GM13976 (cell line): ENCODE measurements around the gene ASB4.

Experiments
- DNase-seq: peaks from one replicate; pipeline ENCODE4 v3.0.0; 2012; ENCODE audit warnings: low spot score
- in situ Hi-C: fragments of 300-500 bp; cut with MboI; formaldehyde crosslinking; loops from one replicate; pipeline ENCODE4 v1.12.0; 2022; ENCODE audit warnings: low sequenced_read_pairs, mixed read lengths, inconsistent platforms; ENCODE audit not compliant: unreplicated experiment
- TF ChIP-seq, protein P1 (sequence below): IDR thresholded peaks from 2 replicates; pipeline ENCODE4 v1.5.1; 2012; ENCODE audit warnings: borderline replicate concordance, mild to moderate bottlenecking; ENCODE audit not compliant: insufficient read depth; ENCODE audit errors: extremely low read depth, missing control alignments, control extremely low read depth

ASB4 gene

DNA sequence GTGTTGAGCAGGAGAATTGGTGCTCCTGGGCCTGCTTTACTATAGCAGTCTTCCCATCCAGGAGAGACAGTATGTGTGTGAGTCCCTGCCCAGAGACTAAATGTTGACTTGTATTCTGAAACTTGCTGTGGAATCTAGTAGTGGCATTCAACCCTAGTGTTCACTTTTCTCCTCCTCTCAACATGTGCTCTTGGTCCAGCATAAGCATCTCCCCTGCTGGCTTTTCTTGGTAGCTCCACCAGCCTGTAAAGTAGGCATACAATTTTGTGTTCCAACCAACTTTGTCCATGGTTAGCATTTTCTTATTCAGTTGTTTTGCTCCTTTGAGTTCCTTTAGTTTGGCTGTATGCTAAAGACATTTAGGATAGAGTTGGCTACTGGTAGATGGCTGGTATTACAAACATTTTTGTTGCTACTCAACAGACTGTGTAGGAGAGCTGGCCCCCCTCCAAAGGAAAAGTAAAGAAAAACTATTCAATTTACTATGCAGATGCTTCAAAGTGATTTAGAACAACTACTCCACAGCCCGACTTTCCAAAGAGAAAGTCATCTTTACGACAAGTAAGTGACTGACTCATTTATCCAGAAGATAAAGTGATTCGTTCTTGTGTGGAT lies 46.0 kb downstream of the ASB4 start:
- in situ Hi-C loops = no loop called here
- no peak for DNase-seq
- TF ChIP-seq, protein P1, sequence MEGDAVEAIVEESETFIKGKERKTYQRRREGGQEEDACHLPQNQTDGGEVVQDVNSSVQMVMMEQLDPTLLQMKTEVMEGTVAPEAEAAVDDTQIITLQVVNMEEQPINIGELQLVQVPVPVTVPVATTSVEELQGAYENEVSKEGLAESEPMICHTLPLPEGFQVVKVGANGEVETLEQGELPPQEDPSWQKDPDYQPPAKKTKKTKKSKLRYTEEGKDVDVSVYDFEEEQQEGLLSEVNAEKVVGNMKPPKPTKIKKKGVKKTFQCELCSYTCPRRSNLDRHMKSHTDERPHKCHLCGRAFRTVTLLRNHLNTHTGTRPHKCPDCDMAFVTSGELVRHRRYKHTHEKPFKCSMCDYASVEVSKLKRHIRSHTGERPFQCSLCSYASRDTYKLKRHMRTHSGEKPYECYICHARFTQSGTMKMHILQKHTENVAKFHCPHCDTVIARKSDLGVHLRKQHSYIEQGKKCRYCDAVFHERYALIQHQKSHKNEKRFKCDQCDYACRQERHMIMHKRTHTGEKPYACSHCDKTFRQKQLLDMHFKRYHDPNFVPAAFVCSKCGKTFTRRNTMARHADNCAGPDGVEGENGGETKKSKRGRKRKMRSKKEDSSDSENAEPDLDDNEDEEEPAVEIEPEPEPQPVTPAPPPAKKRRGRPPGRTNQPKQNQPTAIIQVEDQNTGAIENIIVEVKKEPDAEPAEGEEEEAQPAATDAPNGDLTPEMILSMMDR = no peak

DNA sequence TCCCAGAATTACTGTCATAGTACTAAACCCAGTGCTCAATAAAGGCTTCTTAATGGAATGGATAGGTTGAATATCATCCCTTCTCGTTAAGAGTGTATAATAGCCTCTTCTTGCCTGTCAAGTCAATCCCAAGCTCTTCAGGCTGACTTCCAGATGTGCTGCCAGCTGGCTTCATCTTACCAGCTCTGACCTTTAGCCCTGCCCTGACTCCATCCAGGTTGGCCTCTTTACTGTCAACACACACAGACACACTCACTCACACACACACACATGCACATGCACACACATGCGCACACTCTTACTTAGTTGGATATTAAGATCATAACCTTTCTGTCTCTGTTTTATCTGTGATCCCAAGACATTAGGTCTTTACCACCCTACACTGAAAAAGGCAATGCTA lies 49.1 kb downstream of the ASB4 start:
- TF ChIP-seq, protein P1 = no peak
- in situ Hi-C loops = no loop called here
- no peak for DNase-seq

DNA sequence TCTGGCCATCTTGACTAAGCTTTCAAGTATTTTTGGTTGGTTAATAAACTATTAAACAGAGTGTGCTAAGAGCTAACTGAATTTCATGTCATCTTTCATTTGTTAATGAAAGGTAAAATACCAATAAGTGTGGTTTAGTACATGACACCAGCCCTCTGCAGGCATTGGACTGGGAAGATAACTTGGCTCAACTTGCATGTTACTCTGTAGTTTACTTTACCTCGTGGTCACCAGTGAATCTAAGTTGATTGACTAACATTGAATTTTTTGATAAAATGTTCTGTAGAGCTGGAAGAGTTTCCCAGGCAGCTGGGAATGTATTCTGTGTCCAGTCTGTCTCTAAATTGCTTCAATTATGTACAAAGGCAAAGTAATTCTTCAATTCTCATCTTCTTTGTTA lies 49.9 kb downstream of the ASB4 start:
- TF ChIP-seq, protein P1 = no peak
- no peak for DNase-seq
- in situ Hi-C loops = no loop called here

DNA sequence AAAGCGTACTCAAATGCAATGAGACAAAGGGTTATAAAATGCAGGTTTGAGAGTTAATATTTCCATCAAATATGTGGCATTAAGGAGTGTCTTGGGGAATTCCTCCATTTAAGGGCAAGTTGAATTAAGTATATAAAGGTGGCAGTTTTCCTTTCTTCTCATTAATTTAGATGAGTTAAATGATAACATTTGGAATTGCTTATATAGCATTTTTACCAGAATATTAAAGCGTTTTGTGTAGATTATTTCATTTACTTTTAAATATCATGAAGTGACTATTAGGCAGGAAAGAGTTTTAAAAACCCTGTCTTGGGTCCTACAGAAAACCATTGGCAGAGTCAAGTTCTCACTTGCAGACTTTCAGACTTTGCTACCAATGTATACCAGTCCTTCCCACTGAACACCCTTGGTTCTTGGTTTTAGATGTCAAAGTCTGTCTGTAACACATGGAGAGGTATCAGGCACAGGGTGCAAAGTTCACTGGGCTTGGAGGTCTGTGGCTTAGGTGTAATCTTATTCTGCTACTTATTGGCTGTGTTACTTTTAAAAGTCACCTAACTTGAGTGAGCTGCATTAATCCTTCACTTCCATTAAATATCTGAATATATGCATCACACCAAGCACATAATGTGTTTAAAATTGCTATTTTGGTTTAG lies 51.0 kb downstream of the ASB4 start:
- TF ChIP-seq, protein P1 = no peak
- in situ Hi-C loops = no loop called here
- DNase-seq = no peak

DNA sequence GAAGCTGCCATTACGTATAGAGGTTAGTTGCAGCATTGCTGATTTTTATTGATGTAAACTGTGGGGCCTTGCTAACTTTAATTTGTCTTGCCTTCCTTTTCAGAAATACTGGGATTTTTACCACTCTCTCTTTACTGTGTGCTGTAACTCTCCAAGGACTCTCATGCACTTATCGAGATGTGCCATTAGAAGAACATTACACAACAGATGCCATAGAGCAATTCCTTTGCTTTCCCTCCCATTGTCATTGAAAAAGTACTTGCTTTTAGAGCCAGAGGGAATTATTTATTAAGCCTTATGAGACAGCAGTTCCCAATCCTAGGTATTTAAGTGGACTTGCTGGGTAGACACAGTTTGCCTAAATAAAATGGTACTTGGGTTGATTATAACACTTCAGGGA lies 51.7 kb downstream of the ASB4 start:
- TF ChIP-seq, protein P1 = no peak
- no peak for DNase-seq
- in situ Hi-C loops = no loop called here

DNA sequence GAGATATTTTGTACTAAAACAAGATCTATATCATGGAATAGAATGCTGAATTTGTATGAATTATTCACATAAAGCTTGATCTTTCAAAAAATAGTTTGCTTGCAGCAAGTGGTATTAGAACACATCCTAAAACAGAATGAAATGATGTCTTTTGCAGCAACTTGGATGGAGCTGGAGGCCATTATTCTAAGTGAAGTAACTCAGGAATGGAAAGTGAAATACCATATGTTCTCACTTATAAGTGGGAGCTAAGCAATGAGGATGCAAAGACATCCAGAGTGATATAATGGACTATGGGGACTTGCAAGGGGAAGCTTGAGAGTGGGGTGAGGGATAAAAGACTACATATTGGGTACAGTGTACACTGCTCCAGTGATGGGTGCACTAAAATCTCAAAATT lies 53.7 kb downstream of the ASB4 start:
- DNase-seq = no peak
- in situ Hi-C loops = no loop called here
- TF ChIP-seq, protein P1 = no peak
